Gastroesophageal sphincter (tissue), 4 donors: Measurements from ENCODE around the gene SLC26A6. TPM values are rescaled to one million over a fixed set of nuclear protein-coding genes. Genes with fewer than 3 reads are reported as not detected.

Experiments used
- ATAC-seq: fragments of 150-250 bp; one replicate; pipeline ENCODE4 v1.9.1; 2016; ENCODE audit warnings: mild to moderate bottlenecking, moderate library complexity
- H3K27ac ChIP-seq, 4 donors: fragments of 200-600 bp; sonication (generic) in 3 of 4; 1 replicate in 3 of 4; 2 replicates in 1 of 4; pipeline ENCODE4 v1.5.1; 2016 to 2019
- H3K27me3 ChIP-seq: fragments of 200-600 bp; sonication (generic); one replicate; pipeline ENCODE4 v1.5.1; 2019
- H3K36me3 ChIP-seq, 2 donors: fragments of 200-600 bp; sonication (generic); one replicate each; pipeline ENCODE4 v1.5.1; 2019; ENCODE audit warnings: control low read depth in 1 of 2
- H3K4me1 ChIP-seq, 3 donors: fragments of 200-600 bp; sonication (generic); 1 replicate in 2 of 3; 2 replicates in 1 of 3; pipeline ENCODE4 v1.5.1; 2016 to 2019; ENCODE audit warnings: control low read depth in 2 of 3
- H3K4me3 ChIP-seq, 2 donors: fragments of 200-600 bp; sonication (generic); one replicate each; pipeline ENCODE4 v1.5.1; 2019; ENCODE audit warnings: mild to moderate bottlenecking in 1 of 2, moderate library complexity in 1 of 2
- H3K9me3 ChIP-seq, 3 donors: fragments of 200-600 bp; sonication (generic); one replicate each; pipeline ENCODE4 v1.5.1; 2017 to 2019; ENCODE audit warnings: control low read depth in 2 of 3
- CTCF ChIP-seq, 4 experiments: fragments of 200-600 bp in 2 of 4; fragments of 450-650 bp in 2 of 4; sonication (generic) in 1 of 4; IDR thresholded peaks; one replicate each; pipeline ENCODE4 v1.5.1; 2017 to 2019; ENCODE audit warnings: antibody characterized with exemption in 4 of 4, mild to moderate bottlenecking in 2 of 4, moderate library complexity in 2 of 4
- EP300 ChIP-seq: sonication (generic); formaldehyde crosslinking; IDR thresholded peaks from one replicate; pipeline ENCODE4 v1.6.1; 2017; ENCODE audit warnings: antibody characterized with exemption, mild to moderate bottlenecking
- POLR2A ChIP-seq, 2 donors: fragments of 450-650 bp; IDR thresholded peaks; one replicate each; pipeline ENCODE4 v1.6.1; 2017; ENCODE audit warnings: antibody characterized with exemption in 2 of 2, mild to moderate bottlenecking in 2 of 2, moderate library complexity in 1 of 2
- POLR2AphosphoS5 ChIP-seq: sonication (generic); formaldehyde crosslinking; IDR thresholded peaks from one replicate; pipeline ENCODE4 v1.6.1; 2017; ENCODE audit warnings: antibody characterized with exemption
- WGBS, 2 donors: methylation state at CpG; one replicate each; pipeline ENCODE4 v1.1.5; 2018; ENCODE audit warnings: low coverage in 1 of 2; 5-methylcytosine and 5-hydroxymethylcytosine counted together
- total RNA-seq, 4 donors: library from RNA; depleted of rRNA; stranded (reverse); fragments of >200 nt; gene quantifications; one replicate each; pipeline ENCODE4 v1.1.0, GENCODE V29; 2016

SLC26A6 gene, protein sequence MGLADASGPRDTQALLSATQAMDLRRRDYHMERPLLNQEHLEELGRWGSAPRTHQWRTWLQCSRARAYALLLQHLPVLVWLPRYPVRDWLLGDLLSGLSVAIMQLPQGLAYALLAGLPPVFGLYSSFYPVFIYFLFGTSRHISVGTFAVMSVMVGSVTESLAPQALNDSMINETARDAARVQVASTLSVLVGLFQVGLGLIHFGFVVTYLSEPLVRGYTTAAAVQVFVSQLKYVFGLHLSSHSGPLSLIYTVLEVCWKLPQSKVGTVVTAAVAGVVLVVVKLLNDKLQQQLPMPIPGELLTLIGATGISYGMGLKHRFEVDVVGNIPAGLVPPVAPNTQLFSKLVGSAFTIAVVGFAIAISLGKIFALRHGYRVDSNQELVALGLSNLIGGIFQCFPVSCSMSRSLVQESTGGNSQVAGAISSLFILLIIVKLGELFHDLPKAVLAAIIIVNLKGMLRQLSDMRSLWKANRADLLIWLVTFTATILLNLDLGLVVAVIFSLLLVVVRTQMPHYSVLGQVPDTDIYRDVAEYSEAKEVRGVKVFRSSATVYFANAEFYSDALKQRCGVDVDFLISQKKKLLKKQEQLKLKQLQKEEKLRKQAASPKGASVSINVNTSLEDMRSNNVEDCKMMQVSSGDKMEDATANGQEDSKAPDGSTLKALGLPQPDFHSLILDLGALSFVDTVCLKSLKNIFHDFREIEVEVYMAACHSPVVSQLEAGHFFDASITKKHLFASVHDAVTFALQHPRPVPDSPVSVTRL
- total RNA-seq = 10 to 100 TPM in 2 of 4 donors, 1 to 10 TPM in 2; 7.4 to 21.8 (median 10.7) TPM

DNA sequence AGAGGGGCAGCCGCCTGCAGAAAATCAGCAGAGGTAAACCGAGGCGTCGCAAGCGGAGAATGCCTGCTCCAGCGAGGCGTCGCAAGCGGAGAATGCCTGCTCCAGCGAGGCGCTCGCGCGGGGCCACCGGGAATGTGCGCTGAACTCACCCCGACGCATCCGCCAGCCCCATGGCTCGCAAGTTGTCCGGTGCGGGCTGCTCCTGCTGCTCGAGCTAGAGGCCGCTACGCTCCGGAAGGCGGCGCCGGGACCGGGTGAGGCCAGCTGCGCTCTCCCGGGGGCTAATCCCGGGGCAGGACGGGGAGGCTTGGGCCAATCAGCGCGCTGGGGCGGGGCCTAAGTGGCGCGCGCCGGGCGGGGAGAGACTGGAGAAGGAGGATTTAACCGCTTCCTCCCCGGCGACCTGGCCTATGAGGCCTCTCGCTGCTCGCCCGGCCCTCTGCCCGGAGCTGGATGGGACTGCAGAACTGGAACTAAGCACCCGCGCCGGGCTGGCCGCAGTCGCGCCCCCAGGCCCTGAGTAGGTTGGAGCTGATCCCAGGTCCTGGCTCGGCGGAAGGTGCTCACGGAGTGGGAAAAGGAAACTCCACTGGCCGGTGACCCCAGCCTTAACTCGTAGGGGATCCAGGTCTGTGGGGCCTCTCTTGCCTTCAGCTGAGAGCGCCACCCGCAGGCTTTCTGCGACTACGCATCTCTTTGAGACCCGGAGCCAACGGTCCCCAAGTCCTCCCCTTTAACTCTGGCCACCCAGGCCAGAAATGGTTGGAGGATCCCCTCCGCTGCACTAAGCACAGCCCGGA lies at the start of gene SLC26A6:
SLC26A6 (minus strand) TSS at position 240 of the 800 bp plus-strand sequence; CDS start at position 172, 68 bp downstream.
- WGBS, 2 donors = no CpG with 5 or more reads among the region's 68 CpGs
- peak; percentile 99 for ATAC-seq
- no peaks in the 10 kb centered on the region for H3K9me3 ChIP-seq
- TF ChIP-seq POLR2AphosphoS5 = peak; percentile 59
- peak in 1 of 2 donors; percentile 39 for TF ChIP-seq POLR2A (IDR thresholded peaks at IDR 0.05)
- TF ChIP-seq EP300 = peak; percentile 21
- peak in 3 of 4 experiments; percentile 40 to 55 (median 47) for TF ChIP-seq CTCF (IDR thresholded peaks at IDR 0.05)
- H3K4me1 ChIP-seq = peaks cover 0 to 25% (median 18%) of the 10 kb centered on the region in 3 donors
- H3K27me3 ChIP-seq = no peaks in the 10 kb centered on the region
- peak within 1 kb of the TSS; percentile 80 to 93 for H3K4me3 ChIP-seq
- H3K36me3 ChIP-seq = peaks cover 0 to 30% of the 10 kb centered on the region in 2 donors
- H3K27ac ChIP-seq = peak within 1 kb of the TSS; percentile 44 to 93 (median 88)

DNA sequence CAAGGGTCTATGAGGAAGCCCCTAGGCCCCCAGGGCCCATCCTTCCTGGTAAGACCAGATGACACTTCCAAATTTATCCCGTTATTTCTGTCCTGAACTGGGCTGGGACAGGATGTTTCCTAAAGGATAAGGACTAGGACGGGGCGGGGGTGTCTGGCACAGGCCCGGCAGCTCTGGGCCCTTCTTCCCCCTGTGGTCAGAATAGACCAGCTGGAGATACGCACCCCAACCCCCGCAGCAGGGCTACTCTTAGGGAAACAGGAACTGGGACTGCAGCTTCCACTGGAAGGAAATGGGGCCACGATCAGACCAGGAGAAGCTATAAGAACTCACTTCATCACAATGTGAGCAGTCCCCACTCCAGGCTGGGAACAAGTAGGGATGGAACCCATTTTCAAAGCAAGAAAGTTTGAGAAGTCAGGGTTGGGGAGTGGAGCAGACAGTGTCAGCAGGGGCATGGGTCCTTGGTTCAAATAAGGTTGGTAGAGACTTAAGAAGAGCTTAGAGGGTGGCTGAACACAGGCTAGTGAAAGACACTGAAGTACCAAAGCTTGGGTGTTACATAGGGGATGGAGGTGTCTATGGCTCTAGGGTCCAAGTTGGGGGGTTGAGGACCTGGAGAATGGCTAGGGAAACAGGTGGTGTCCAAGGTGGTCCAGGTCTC lies 49.4 kb upstream of the SLC26A6 start:
- Histone ChIP-seq H3K27me3 (no peaks in the 10 kb centered on the region), H3K27ac (peak overlapping the region in 2 of 4 donors; percentile 59 to 92), H3K9me3 (no peaks in the 10 kb centered on the region), H3K36me3 (peaks cover 0 to 57% of the 10 kb centered on the region in 2 donors), H3K4me3 (peak overlapping the region; percentile 78 to 91), H3K4me1 (peaks cover 0 to 53% (median 22%) of the 10 kb centered on the region in 3 donors)
- TF ChIP-seq POLR2A (IDR thresholded peaks at IDR 0.05) (no peak), EP300 (no peak), CTCF (IDR thresholded peaks at IDR 0.05) (no peak), POLR2AphosphoS5 (no peak)
- ATAC-seq = no peak
- 23% methylated on average over 2 of the region's 7 CpGs; no CpG with 5 or more reads in 1 of the 2 donors for WGBS, 2 donors

DNA sequence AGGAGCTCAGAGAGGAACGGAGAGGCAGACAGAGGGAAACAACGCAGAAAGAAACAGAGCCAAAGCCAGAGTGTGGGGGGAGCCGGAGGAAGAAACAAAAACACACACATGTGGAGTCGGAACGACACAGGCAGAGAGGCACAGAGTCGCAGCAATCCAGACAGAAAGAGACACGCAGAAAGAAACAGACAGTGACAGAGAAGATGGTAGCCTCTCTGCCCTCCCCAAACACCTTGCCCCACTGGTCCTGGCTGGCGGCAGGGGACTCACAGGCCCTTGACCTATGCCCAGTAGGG lies 48.7 kb upstream of the SLC26A6 start:
- H3K27me3 ChIP-seq = no peaks in the 10 kb centered on the region
- ATAC-seq = no peak
- WGBS, 2 donors = 28 to 59% methylated on average over 6 to 8 of the region's 8 CpGs
- H3K36me3 ChIP-seq = peaks cover 0 to 57% of the 10 kb centered on the region in 2 donors
- TF ChIP-seq CTCF (IDR thresholded peaks at IDR 0.05) (no peak), POLR2AphosphoS5 (no peak), EP300 (no peak), POLR2A (IDR thresholded peaks at IDR 0.05) (no peak)
- peak overlapping the region in 1 of 2 donors; percentile 91 for H3K4me3 ChIP-seq
- H3K27ac ChIP-seq = peak overlapping the region in 2 of 4 donors; percentile 59 to 92
- peaks cover 0 to 53% (median 22%) of the 10 kb centered on the region in 3 donors for H3K4me1 ChIP-seq
- no peaks in the 10 kb centered on the region for H3K9me3 ChIP-seq

GRCh38 chr3:48682786-48683185 lies 47.5 kb upstream of the SLC26A6 start:
- Histone ChIP-seq H3K9me3 (no peaks in the 10 kb centered on the region), H3K27ac (no peak overlapping the region), H3K4me3 (no peak overlapping the region), H3K36me3 (peaks cover 0 to 57% of the 10 kb centered on the region in 2 donors), H3K27me3 (no peaks in the 10 kb centered on the region), H3K4me1 (peaks cover 0 to 46% (median 22%) of the 10 kb centered on the region in 3 donors)
- no peak for TF ChIP-seq CTCF (IDR thresholded peaks at IDR 0.05)
- no peak for TF ChIP-seq POLR2A (IDR thresholded peaks at IDR 0.05)
- 100% methylated on average over 1 of the region's 9 CpGs; no CpG with 5 or more reads in 1 of the 2 donors for WGBS, 2 donors
- ATAC-seq = no peak
